Panc1 (cell line): ENCODE results near the gene PITRM1.

ENCODE experiments used
- SIN3A ChIP-seq: IDR thresholded peaks from 2 replicates; pipeline ENCODE4 v1.6.1; 2012; ENCODE audit warnings: low read depth, mild to moderate bottlenecking, low read length, moderate library complexity, borderline replicate concordance; ENCODE audit not compliant: insufficient read depth
- TCF7L2 ChIP-seq: IDR thresholded peaks from 2 replicates; pipeline ENCODE4 v1.6.1; 2011; ENCODE audit warnings: mild to moderate bottlenecking, low read depth, low read length, inconsistent platforms
- TF ChIP-seq, protein P1 (sequence below): fragments of 450-650 bp; IDR thresholded peaks from 2 replicates; pipeline ENCODE4 v1.5.1; 2017; ENCODE audit warnings: mild to moderate bottlenecking

DNA sequence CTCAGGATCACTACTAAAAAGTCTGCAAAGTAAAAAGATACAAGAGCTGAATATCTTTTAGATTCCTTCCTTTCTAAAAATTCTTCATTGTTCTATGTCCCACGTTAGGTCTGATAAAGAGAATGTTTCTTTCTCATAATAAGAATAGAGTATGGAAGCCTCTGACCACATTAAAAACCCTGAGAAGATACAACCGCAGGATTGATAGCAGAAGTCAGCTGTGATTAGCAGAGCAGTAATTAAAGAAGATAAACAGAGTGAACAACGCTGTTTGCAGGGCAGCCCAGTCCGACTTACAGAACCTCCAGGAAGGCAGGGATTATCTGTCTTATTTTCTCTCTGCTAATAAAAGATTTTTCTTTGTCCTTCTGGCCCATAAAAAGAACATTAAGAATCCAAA is 31.4 kb upstream of the PITRM1 start:
- TF ChIP-seq, protein P1, sequence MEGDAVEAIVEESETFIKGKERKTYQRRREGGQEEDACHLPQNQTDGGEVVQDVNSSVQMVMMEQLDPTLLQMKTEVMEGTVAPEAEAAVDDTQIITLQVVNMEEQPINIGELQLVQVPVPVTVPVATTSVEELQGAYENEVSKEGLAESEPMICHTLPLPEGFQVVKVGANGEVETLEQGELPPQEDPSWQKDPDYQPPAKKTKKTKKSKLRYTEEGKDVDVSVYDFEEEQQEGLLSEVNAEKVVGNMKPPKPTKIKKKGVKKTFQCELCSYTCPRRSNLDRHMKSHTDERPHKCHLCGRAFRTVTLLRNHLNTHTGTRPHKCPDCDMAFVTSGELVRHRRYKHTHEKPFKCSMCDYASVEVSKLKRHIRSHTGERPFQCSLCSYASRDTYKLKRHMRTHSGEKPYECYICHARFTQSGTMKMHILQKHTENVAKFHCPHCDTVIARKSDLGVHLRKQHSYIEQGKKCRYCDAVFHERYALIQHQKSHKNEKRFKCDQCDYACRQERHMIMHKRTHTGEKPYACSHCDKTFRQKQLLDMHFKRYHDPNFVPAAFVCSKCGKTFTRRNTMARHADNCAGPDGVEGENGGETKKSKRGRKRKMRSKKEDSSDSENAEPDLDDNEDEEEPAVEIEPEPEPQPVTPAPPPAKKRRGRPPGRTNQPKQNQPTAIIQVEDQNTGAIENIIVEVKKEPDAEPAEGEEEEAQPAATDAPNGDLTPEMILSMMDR, result no peak
- TF ChIP-seq SIN3A (no peak), TCF7L2 (no peak)
